Choroid plexus epithelial cell (primary cell): ENCODE data around the gene URI1.
"Not testable (repeated sequence)": the region's sequence is repeated elsewhere in the genome, so short reads cannot be mapped to it uniquely, and the experiment has no call there.

Experiments
- DNase-seq: peaks from one replicate; pipeline ENCODE4 v3.0.0-alpha.2; 2010; ENCODE audit warnings: low read depth
- H3K4me3 ChIP-seq: 2 replicates; pipeline ENCODE4 v1.5.1; 2011; ENCODE audit warnings: low read depth, mild to moderate bottlenecking, control low read depth, low read length, moderate library complexity
- TF ChIP-seq, protein P1 (sequence below): conservative IDR thresholded peaks from 2 replicates; pipeline ENCODE4 v1.5.1; 2011; ENCODE audit warnings: low read depth, mild to moderate bottlenecking, control low read depth, inconsistent platforms, low read length, moderate library complexity

The URI1 gene

DNA sequence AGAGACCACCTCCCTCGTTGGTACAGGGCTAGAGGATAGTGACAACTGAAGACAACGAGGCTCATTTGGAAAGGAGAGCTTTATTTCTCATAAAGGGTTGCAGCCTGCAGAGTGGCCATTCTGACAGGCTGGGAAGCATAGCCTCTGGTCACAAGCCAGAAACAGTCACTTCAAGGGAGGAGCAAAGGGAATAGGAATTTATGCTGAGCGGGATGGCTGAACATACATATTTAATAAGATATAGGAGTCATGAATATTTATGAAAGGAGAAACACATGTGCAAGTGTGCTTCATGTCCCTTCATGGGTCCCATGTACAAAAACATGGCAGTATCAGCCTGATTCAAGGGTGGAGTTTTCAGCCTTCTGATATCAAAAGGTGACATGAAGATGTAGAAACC is 27.1 kb upstream of the URI1 start:
- no peak overlapping the region for H3K4me3 ChIP-seq
- DNase-seq: no peak
- TF ChIP-seq, protein P1, sequence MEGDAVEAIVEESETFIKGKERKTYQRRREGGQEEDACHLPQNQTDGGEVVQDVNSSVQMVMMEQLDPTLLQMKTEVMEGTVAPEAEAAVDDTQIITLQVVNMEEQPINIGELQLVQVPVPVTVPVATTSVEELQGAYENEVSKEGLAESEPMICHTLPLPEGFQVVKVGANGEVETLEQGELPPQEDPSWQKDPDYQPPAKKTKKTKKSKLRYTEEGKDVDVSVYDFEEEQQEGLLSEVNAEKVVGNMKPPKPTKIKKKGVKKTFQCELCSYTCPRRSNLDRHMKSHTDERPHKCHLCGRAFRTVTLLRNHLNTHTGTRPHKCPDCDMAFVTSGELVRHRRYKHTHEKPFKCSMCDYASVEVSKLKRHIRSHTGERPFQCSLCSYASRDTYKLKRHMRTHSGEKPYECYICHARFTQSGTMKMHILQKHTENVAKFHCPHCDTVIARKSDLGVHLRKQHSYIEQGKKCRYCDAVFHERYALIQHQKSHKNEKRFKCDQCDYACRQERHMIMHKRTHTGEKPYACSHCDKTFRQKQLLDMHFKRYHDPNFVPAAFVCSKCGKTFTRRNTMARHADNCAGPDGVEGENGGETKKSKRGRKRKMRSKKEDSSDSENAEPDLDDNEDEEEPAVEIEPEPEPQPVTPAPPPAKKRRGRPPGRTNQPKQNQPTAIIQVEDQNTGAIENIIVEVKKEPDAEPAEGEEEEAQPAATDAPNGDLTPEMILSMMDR: no peak

DNA sequence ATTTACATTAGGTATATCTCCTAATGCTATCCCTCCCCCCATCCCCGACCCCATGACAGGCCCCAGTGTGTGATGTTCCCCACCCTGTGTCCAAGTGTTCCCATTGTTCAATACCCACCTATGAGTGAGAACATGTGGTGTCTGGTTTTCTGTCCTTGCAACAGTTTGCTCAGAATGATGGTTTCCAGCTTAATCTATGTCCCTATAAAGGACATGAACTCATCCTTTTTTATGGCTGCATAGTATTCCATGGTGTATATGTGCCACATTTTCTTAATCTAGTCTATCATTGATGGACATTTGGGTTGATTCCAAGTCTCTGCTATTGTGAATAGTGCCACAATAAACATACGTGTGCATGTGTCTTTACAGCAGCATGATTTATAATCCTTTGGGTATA is 26.2 kb upstream of the URI1 start:
- DNase-seq: not testable (repeated sequence)

GRCh38 chr19:29917911-29918310 is 24.1 kb upstream of the URI1 start:
- H3K4me3 ChIP-seq: no peak overlapping the region
- DNase-seq: no peak
- TF ChIP-seq, protein P1: no peak

More for the DNA sequence above, 26.2 kb upstream of the URI1 start:
- H3K4me3 ChIP-seq: not testable (repeated sequence)

GRCh38 chr19:29918891-29919290 is 23.1 kb upstream of the URI1 start:
- TF ChIP-seq, protein P1: no peak
- no peak overlapping the region for H3K4me3 ChIP-seq
- DNase-seq: no peak

- DNase-seq: no peak
- no peak overlapping the region for H3K4me3 ChIP-seq
- TF ChIP-seq, protein P1: no peak
Observed at GRCh38 chr19:29922972-29923371, 19.1 kb upstream of the URI1 start.

DNA sequence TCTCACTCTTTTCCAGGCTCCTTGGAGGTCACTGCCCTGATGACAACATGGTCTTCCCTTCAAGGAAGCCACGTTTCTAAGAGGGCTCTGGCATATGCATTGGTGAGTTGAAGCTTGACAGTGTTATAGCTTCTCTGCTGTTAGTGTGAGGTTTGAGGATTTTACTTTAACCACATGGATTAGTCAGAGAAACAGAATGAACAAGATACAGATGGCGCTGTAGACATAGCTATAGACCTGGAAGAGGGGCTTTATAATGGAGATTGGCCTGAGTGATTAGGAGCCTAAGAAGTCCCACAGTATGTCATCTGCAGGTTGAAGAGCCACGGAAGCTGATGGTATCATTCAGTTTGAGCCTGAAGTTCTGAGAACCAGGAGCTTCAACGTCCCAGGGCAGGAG is 18.4 kb upstream of the URI1 start:
- DNase-seq: no peak
- TF ChIP-seq, protein P1: no peak
- no peak overlapping the region for H3K4me3 ChIP-seq

DNA sequence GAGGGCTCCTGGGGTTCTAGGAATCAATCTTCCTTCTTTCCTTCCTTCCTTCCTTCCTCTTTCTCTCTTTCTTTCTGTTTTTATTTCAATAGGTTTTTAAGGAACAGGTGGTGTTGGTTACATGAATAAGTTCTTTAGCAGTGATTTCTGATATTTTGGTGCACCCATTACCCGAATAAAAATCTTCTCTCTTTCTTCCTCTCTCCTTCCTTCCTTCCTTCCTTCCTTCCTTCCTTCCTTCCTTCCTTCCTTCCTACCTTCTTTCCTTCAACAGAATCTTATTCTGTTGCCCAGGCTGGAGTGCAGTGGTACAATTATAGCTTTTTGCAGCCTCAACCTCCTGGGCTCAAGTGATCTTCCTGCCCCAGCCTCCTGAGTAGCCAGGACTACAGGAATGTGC is 16.0 kb upstream of the URI1 start:
- TF ChIP-seq, protein P1: no peak
- DNase-seq: no peak
- no peak overlapping the region for H3K4me3 ChIP-seq

DNA sequence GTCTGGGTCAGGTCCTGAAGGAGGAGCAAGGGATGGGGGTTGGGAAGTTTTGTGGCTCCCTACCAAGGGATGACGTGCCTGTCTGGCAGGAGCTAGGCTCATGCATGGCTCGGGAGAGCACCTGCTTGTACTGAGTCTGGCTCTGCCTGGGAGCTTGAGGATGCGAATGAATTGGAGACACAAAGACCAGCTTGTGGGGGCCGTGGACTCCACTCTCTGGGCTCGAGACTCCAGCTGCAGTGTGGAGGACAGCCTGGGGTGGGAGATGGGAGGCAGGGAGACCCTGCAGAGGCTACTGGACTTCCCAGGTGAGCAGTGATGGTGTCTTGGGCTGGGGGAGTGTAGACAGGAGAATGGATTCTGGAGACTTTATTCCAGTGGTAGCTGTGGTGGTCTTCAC is 15.2 kb upstream of the URI1 start:
- TF ChIP-seq, protein P1: no peak
- no peak for DNase-seq
- no peak overlapping the region for H3K4me3 ChIP-seq
